ENCODE measurements around the gene SLC15A2.
"Not testable (repeated sequence)": the region's sequence is repeated elsewhere in the genome, so short reads cannot be mapped to it uniquely, and the experiment has no call there.

The SLC15A2 gene

GRCh38 chr3:121926380-121926779, 32.2 kb downstream of the SLC15A2 start:
- DNase-seq, result no peak

- not testable (repeated sequence) for DNase-seq
Measured at GRCh38 chr3:121938141-121938855, 44.1 kb downstream of the SLC15A2 start.

- no peak for DNase-seq
Measured at GRCh38 chr3:121941592-121941991, 47.4 kb downstream of the SLC15A2 start.

- DNase-seq, result no peak
Measured at GRCh38 chr3:121942116-121942786, 48.0 kb downstream of the SLC15A2 start.

- no peak for DNase-seq
Measured at GRCh38 chr3:121943431-121943830, 49.2 kb downstream of the SLC15A2 start.

GRCh38 chr3:121948641-121949040, 54.4 kb downstream of the SLC15A2 start:
- DNase-seq, result no peak

- no peak for DNase-seq
Measured at GRCh38 chr3:121951291-121951919, 57.2 kb downstream of the SLC15A2 start.

GRCh38 chr3:121956363-121956762, 62.2 kb downstream of the SLC15A2 start:
- DNase-seq, result no peak

- DNase-seq, result no peak
Measured at GRCh38 chr3:121957674-121958415, 63.6 kb downstream of the SLC15A2 start.

GRCh38 chr3:121958801-121959200, 64.6 kb downstream of the SLC15A2 start:
- DNase-seq, result no peak

- no peak for DNase-seq
Measured at GRCh38 chr3:121961283-121961682, 67.1 kb downstream of the SLC15A2 start.

- no peak for DNase-seq
Measured at GRCh38 chr3:121962443-121962842, 68.2 kb downstream of the SLC15A2 start.

- DNase-seq, result no peak
Measured at GRCh38 chr3:121963608-121964007, 69.4 kb downstream of the SLC15A2 start.

GRCh38 chr3:121969631-121970030, 75.4 kb downstream of the SLC15A2 start:
- no peak for DNase-seq

- DNase-seq, result no peak
Measured at GRCh38 chr3:121970047-121970446, 75.8 kb downstream of the SLC15A2 start.

- no peak for DNase-seq
Measured at GRCh38 chr3:121974601-121975111, 80.5 kb downstream of the SLC15A2 start.

- no peak for DNase-seq
Measured at GRCh38 chr3:121975702-121976302, 81.6 kb downstream of the SLC15A2 start.

- no peak for DNase-seq
Measured at GRCh38 chr3:121976727-121977126, 82.5 kb downstream of the SLC15A2 start.

- DNase-seq, result no peak
Measured at GRCh38 chr3:121979246-121979645, 85.0 kb downstream of the SLC15A2 start.

- DNase-seq, result no peak
Measured at GRCh38 chr3:121979734-121980449, 85.7 kb downstream of the SLC15A2 start.

GRCh38 chr3:121980450-121980796, 86.2 kb downstream of the SLC15A2 start:
- no peak for DNase-seq

- no peak for DNase-seq
Measured at GRCh38 chr3:121981473-121981872, 87.3 kb downstream of the SLC15A2 start.

Data from activated naive CD4-positive, alpha-beta T cell treated with Interleukin-2 at 50 U/mL for 16 hours (primary cell).